Activated CD4-positive, alpha-beta T cell treated with anti-CD3 and anti-CD28 coated beads for 36 hours (primary cell): Measurements from ENCODE around the gene CPNE2. TPM values are rescaled to one million over a fixed set of nuclear protein-coding genes. Genes with fewer than 3 reads are reported as not detected.

Experiments used
- ATAC-seq: fragments of 200-7000 bp; cut with Tn5 transposase; one replicate; pipeline ENCODE4 v1.10.0; 2021; ENCODE audit warnings: mild to moderate bottlenecking, moderate library complexity
- CTCF ChIA-PET: fragments of 350-600 bp; sonication (Branson Sonifier 250); formaldehyde crosslinking; loops from one replicate; lab custom pipeline; 2021; ENCODE audit warnings: antibody characterized with exemption; lab: Charles Lee
- POLR2A ChIA-PET: fragments of 350-600 bp; sonication (Branson Sonifier 250); formaldehyde crosslinking; loops from one replicate; lab custom pipeline; 2021; ENCODE audit warnings: antibody characterized with exemption, inconsistent platforms; lab: Charles Lee
- DNase-seq: peaks from one replicate; pipeline ENCODE4 v3.0.0-alpha.2; 2020
- H3K27ac Mint-ChIP-seq: one replicate; pipeline ENCODE4 v1.8.0; 2021; ENCODE audit warnings: mixed read lengths
- H3K27me3 Mint-ChIP-seq: one replicate; pipeline ENCODE4 v1.8.0; 2021; ENCODE audit warnings: mixed read lengths
- H3K36me3 Mint-ChIP-seq: one replicate; pipeline ENCODE4 v1.8.0; 2021; ENCODE audit warnings: low read depth, mixed read lengths
- H3K4me1 Mint-ChIP-seq: one replicate; pipeline ENCODE4 v1.8.0; 2021; ENCODE audit warnings: mixed read lengths
- H3K4me3 Mint-ChIP-seq: one replicate; pipeline ENCODE4 v1.8.0; 2021; ENCODE audit warnings: mild to moderate bottlenecking, moderate library complexity, mixed read lengths
- H3K9me3 Mint-ChIP-seq: one replicate; pipeline ENCODE4 v1.8.0; 2021; ENCODE audit warnings: low read depth, mixed read lengths
- intact Hi-C, 2 experiments: fragments of 100-400 bp; cut with DNase I in 1 of 2; cut with micrococcal nuclease in 1 of 2; formaldehyde crosslinking; loops; one replicate each; pipeline versions ENCODE4 v1.14.2 to v1.15.1; 2022 to 2024; cut with DNase I, micrococcal nuclease
- total RNA-seq, 2 experiments: library from RNA; stranded (reverse); gene quantifications; one replicate each; pipeline ENCODE4 v1.2.3, GENCODE V29; 2021

Gene CPNE2
- total RNA-seq, 2 experiments from 2014 or later: 4.9 to 7.3 TPM

GRCh38 chr16:57169327-57169726, 76.9 kb downstream of the CPNE2 start:
- POLR2A ChIA-PET: no interaction called here

GRCh38 chr16:57172721-57173290, 80.4 kb downstream of the CPNE2 start:
- ATAC-seq: no peak
- intact Hi-C loops: no loop called here
- no peak overlapping the region for H3K4me3 Mint-ChIP-seq
- no peaks in the 10 kb centered on the region for H3K27me3 Mint-ChIP-seq
- peaks cover 33% of the 10 kb centered on the region for H3K36me3 Mint-ChIP-seq
- no peak overlapping the region for H3K27ac Mint-ChIP-seq
- ChIA-PET CTCF (no interaction called here), POLR2A (no interaction called here)
- no peaks in the 10 kb centered on the region for H3K9me3 Mint-ChIP-seq
- no peaks in the 10 kb centered on the region for H3K4me1 Mint-ChIP-seq
- DNase-seq: no peak

More at GRCh38 chr16:57169327-57169726, 76.9 kb downstream of the CPNE2 start:
- ATAC-seq (no peak), DNase-seq (no peak)
- Mint-ChIP-seq H3K27ac (no peak overlapping the region), H3K4me1 (no peaks in the 10 kb centered on the region), H3K4me3 (no peak overlapping the region), H3K9me3 (no peaks in the 10 kb centered on the region), H3K36me3 (peaks cover 47% of the 10 kb centered on the region), H3K27me3 (no peaks in the 10 kb centered on the region)
- intact Hi-C loops: loop anchor here (2.0 to 10.0 kb wide), 2 partner anchors 205 to 305 kb away; partner anchors contain the start of gene SLC12A3 (in 1 of the 2)
- CTCF ChIA-PET: interaction anchor here (1.0 to 2.3 kb wide), 3 partner anchors 77 to 217 kb away, joined by 3 to 13 read pairs (median 5); partner anchors contain the start of gene CPNE2

GRCh38 chr16:57175896-57176295, 83.5 kb downstream of the CPNE2 start:
- Mint-ChIP-seq H3K27ac (no peak overlapping the region), H3K4me3 (no peak overlapping the region), H3K27me3 (no peaks in the 10 kb centered on the region), H3K4me1 (no peaks in the 10 kb centered on the region), H3K9me3 (no peaks in the 10 kb centered on the region), H3K36me3 (peaks cover 26% of the 10 kb centered on the region)
- DNase-seq (no peak), ATAC-seq (no peak)
- intact Hi-C loops: no loop called here
- CTCF ChIA-PET: interaction anchor here (1.5 kb wide), 1 partner anchor 19 kb away, joined by 5 read pairs; no protein-coding TSS in a partner anchor
- POLR2A ChIA-PET: no interaction called here

- no peak for DNase-seq
- no peaks in the 10 kb centered on the region for H3K27me3 Mint-ChIP-seq
- H3K9me3 Mint-ChIP-seq: no peaks in the 10 kb centered on the region
- intact Hi-C loops: no loop called here
- ATAC-seq: no peak
- peaks cover 9% of the 10 kb centered on the region for H3K36me3 Mint-ChIP-seq
- H3K27ac Mint-ChIP-seq: no peak overlapping the region
- ChIA-PET POLR2A (no interaction called here), CTCF (interaction anchor here (0.7 to 1.3 kb wide), 3 partner anchors 11 to 95 kb away, joined by 3 to 6 read pairs (median 4); no protein-coding TSS in a partner anchor)
- H3K4me3 Mint-ChIP-seq: no peak overlapping the region
- peaks cover 3% of the 10 kb centered on the region for H3K4me1 Mint-ChIP-seq
These were observed 85.8 kb downstream of the CPNE2 start for GRCh38 chr16:57178196-57178595.

- Mint-ChIP-seq H3K27ac (no peak overlapping the region), H3K27me3 (no peaks in the 10 kb centered on the region), H3K4me3 (no peak overlapping the region), H3K36me3 (peaks cover 6% of the 10 kb centered on the region), H3K4me1 (peaks cover 5% of the 10 kb centered on the region), H3K9me3 (no peaks in the 10 kb centered on the region)
- CTCF ChIA-PET: interaction anchor here (0.7 to 1.3 kb wide), 3 partner anchors 11 to 96 kb away, joined by 3 to 6 read pairs (median 4); no protein-coding TSS in a partner anchor
- POLR2A ChIA-PET: no interaction called here
- no peak for DNase-seq
- ATAC-seq: no peak
- intact Hi-C loops: no loop called here
These were observed 86.4 kb downstream of the CPNE2 start for GRCh38 chr16:57178793-57179212.

- Mint-ChIP-seq H3K36me3 (peaks cover 8% of the 10 kb centered on the region), H3K27me3 (no peaks in the 10 kb centered on the region), H3K4me3 (no peak overlapping the region), H3K9me3 (no peaks in the 10 kb centered on the region), H3K4me1 (peaks cover 10% of the 10 kb centered on the region), H3K27ac (no peak overlapping the region)
- POLR2A ChIA-PET: no interaction called here
- intact Hi-C loops: no loop called here
- CTCF ChIA-PET: interaction anchor here (1.2 kb wide), 1 partner anchor 96 kb away, joined by 4 read pairs; no protein-coding TSS in a partner anchor
- DNase-seq (no peak), ATAC-seq (no peak)
These were observed 86.9 kb downstream of the CPNE2 start for GRCh38 chr16:57179215-57179828.

GRCh38 chr16:57184113-57184512, 91.7 kb downstream of the CPNE2 start:
- ChIA-PET CTCF (interaction anchor here (1.0 to 1.8 kb wide), 4 partner anchors 52 to 234 kb away, joined by 3 to 7 read pairs (median 4); partner anchors contain the start of gene CPNE2), POLR2A (interaction anchor here (1.2 kb wide), 1 partner anchor 10 kb away, joined by 4 read pairs; no protein-coding TSS in a partner anchor)
- intact Hi-C loops: loop anchor here (10.0 kb wide), 2 partner anchors 101 to 569 kb away; partner anchors contain the start of gene PLLP (in 1 of the 2)
- DNase-seq (no peak), ATAC-seq (no peak)
- no peak overlapping the region for H3K27ac Mint-ChIP-seq
- peaks cover 30% of the 10 kb centered on the region for H3K4me1 Mint-ChIP-seq
- peaks cover 6% of the 10 kb centered on the region for H3K36me3 Mint-ChIP-seq
- peak overlapping the region; percentile 100 for H3K4me3 Mint-ChIP-seq
- no peaks in the 10 kb centered on the region for H3K27me3 Mint-ChIP-seq
- no peaks in the 10 kb centered on the region for H3K9me3 Mint-ChIP-seq

- ATAC-seq (no peak), DNase-seq (no peak)
- Mint-ChIP-seq H3K4me3 (peak overlapping the region; percentile 100), H3K9me3 (no peaks in the 10 kb centered on the region), H3K4me1 (peaks cover 32% of the 10 kb centered on the region), H3K27me3 (no peaks in the 10 kb centered on the region), H3K27ac (peak overlapping the region; percentile 97), H3K36me3 (peaks cover 10% of the 10 kb centered on the region)
- intact Hi-C loops: loop anchor here (5.0 to 10.0 kb wide), 5 partner anchors 100 to 1012 kb away; partner anchors contain the start of genes CSNK2A2 (in 1 of the 2) and PLLP (in 1 of the 2)
- CTCF ChIA-PET: interaction anchor here (0.7 to 2.6 kb wide), 5 partner anchors 10 to 221 kb away, joined by 3 to 12 read pairs (median 4); no protein-coding TSS in a partner anchor
- POLR2A ChIA-PET: interaction anchor here (1.2 kb wide), 1 partner anchor 10 kb away, joined by 4 read pairs; no protein-coding TSS in a partner anchor
These were observed 92.6 kb downstream of the CPNE2 start for GRCh38 chr16:57184887-57185445.

GRCh38 chr16:57185446-57185944, 93.1 kb downstream of the CPNE2 start:
- CTCF ChIA-PET: interaction anchor here (0.5 to 2.6 kb wide), 12 partner anchors 10 to 731 kb away, joined by 3 to 12 read pairs (median 3); no protein-coding TSS in a partner anchor
- intact Hi-C loops: loop anchor here (5.0 to 10.0 kb wide), 5 partner anchors 99 to 1012 kb away; partner anchors contain the start of genes CSNK2A2 (in 1 of the 2) and PLLP (in 1 of the 2)
- POLR2A ChIA-PET: interaction anchor here (0.6 to 1.2 kb wide), 10 partner anchors 9 to 320 kb away, joined by 3 to 9 read pairs (median 4); partner anchors contain the start of genes CIAPIN1, COQ9, HERPUD1 and POLR2C
- Mint-ChIP-seq H3K4me3 (peak overlapping the region; percentile 100), H3K4me1 (peaks cover 35% of the 10 kb centered on the region), H3K9me3 (no peaks in the 10 kb centered on the region), H3K27ac (peak overlapping the region; percentile 97), H3K36me3 (peaks cover 10% of the 10 kb centered on the region), H3K27me3 (no peaks in the 10 kb centered on the region)
- peak; percentile 53 for DNase-seq
- peak; percentile 8 for ATAC-seq

- DNase-seq (peak; percentile 99), ATAC-seq (peak; percentile 96)
- no peaks in the 10 kb centered on the region for H3K9me3 Mint-ChIP-seq
- intact Hi-C loops: loop anchor here (1.0 to 10.0 kb wide), 17 partner anchors 59 to 1011 kb away; partner anchors contain the start of genes ARL2BP (in 2 of the 2), KATNB1 (in 2 of the 2), CCDC102A (in 1 of the 2) and CIAPIN1 (in 1 of the 2)
- ChIA-PET CTCF (interaction anchor here (0.5 to 2.6 kb wide), 15 partner anchors 11 to 732 kb away, joined by 3 to 12 read pairs (median 3); no protein-coding TSS in a partner anchor), POLR2A (interaction anchor here (0.6 to 1.0 kb wide), 13 partner anchors 12 to 563 kb away, joined by 3 to 9 read pairs (median 4); partner anchors contain the start of genes CIAPIN1, COQ9, HERPUD1 and POLR2C)
- peak within 1 kb of the TSS; percentile 100 for H3K4me3 Mint-ChIP-seq
- peaks cover 37% of the 10 kb centered on the region for H3K4me1 Mint-ChIP-seq
- H3K27ac Mint-ChIP-seq: peak within 1 kb of the TSS; percentile 97
- no peaks in the 10 kb centered on the region for H3K27me3 Mint-ChIP-seq
- peaks cover 10% of the 10 kb centered on the region for H3K36me3 Mint-ChIP-seq
These were observed 93.8 kb downstream of the CPNE2 start, which contains the start of the genes PSME3IP1 and RSPRY1 for GRCh38 chr16:57185945-57186871. TSS of gene PSME3IP1 (minus strand) at chr16:57186039. CDS start at chr16:57173854, 12,185 bp downstream. TSS of gene RSPRY1 (plus strand) at chr16:57186329. CDS start at chr16:57204659, 18,330 bp downstream.
